ENCODE data around the gene ANKS4B. TPM values are rescaled to one million over a fixed set of nuclear protein-coding genes. Genes with fewer than 3 reads are reported as not detected.

The ANKS4B gene
- total and polyA plus RNA-seq, 4 donors = 5.7 to 13.6 (median 8.7) TPM

GRCh38 chr16:21197621-21198020, 35.9 kb upstream of the ANKS4B start:
- Histone ChIP-seq H3K4me1 (ENCODE audit: control insufficient read depth in 4 of 4, insufficient read depth in 4 of 4, low read length in 3 of 4) (no peaks in the 10 kb centered on the region), H3K27ac (ENCODE audit: low read depth in 1 of 2, low read length in 2 of 2) (no peak overlapping the region), H3K36me3 (ENCODE audit: control insufficient read depth in 4 of 4, insufficient read depth in 3 of 4, low read depth in 1 of 4, low read length in 3 of 4) (no peaks in the 10 kb centered on the region), H3K9me3 (ENCODE audit: control insufficient read depth in 4 of 4, low read length in 3 of 4) (no peaks in the 10 kb centered on the region), H3K27me3 (ENCODE audit: control insufficient read depth in 4 of 4, insufficient read depth in 4 of 4, low read length in 3 of 4) (no peaks in the 10 kb centered on the region), H3K9ac (ENCODE audit: low read depth in 1 of 2, low read length in 2 of 2) (no peak overlapping the region), H3K4me3 (ENCODE audit: low read depth in 1 of 3, low read length in 3 of 3) (no peak overlapping the region)
- TF ChIP-seq RAD21 (IDR thresholded peaks at IDR 0.05) (no peak), ATF3 (IDR thresholded peaks at IDR 0.05) (no peak), HNF4A (conservative IDR thresholded peaks at IDR 0.05) (no peak), GABPA (IDR thresholded peaks at IDR 0.05 in 1 of 2, conservative IDR thresholded peaks at IDR 0.05 in 1 of 2) (no peak), SP1 (IDR thresholded peaks at IDR 0.05) (no peak), YY1 (IDR thresholded peaks at IDR 0.05) (no peak), EGR1 (IDR thresholded peaks at IDR 0.05; ENCODE audit: low read depth in 2 of 2) (no peak), CTCF (IDR thresholded peaks at IDR 0.05; ENCODE audit: low read depth, low read length, missing input control) (no peak), MAX (IDR thresholded peaks at IDR 0.05) (no peak), HNF4G (IDR thresholded peaks at IDR 0.05) (no peak), TAF1 (conservative IDR thresholded peaks at IDR 0.05) (no peak), FOXA2 (IDR thresholded peaks at IDR 0.05) (no peak), FOXA1 (IDR thresholded peaks at IDR 0.05) (no peak), REST (IDR thresholded peaks at IDR 0.05) (no peak)
- 90% methylated on average over 3 of the region's 3 CpGs for WGBS
- DNase-seq (ENCODE audit: low spot score) = no peak

- no peaks in the 10 kb centered on the region for H3K9me3 ChIP-seq (ENCODE audit: control insufficient read depth in 4 of 4, low read length in 3 of 4)
- peaks cover 0 to 3% (median 0%) of the 10 kb centered on the region in 4 donors for H3K4me1 ChIP-seq (ENCODE audit: control insufficient read depth in 4 of 4, insufficient read depth in 4 of 4, low read length in 3 of 4)
- WGBS = 70% methylated on average over 5 of the region's 5 CpGs
- H3K27me3 ChIP-seq (ENCODE audit: control insufficient read depth in 4 of 4, insufficient read depth in 4 of 4, low read length in 3 of 4) = no peaks in the 10 kb centered on the region
- H3K27ac ChIP-seq (ENCODE audit: low read depth in 1 of 2, low read length in 2 of 2) = no peak overlapping the region
- no peak overlapping the region for H3K4me3 ChIP-seq (ENCODE audit: low read depth in 1 of 3, low read length in 3 of 3)
- H3K9ac ChIP-seq (ENCODE audit: low read depth in 1 of 2, low read length in 2 of 2) = no peak overlapping the region
- no peak for DNase-seq (ENCODE audit: low spot score)
- H3K36me3 ChIP-seq (ENCODE audit: control insufficient read depth in 4 of 4, insufficient read depth in 3 of 4, low read depth in 1 of 4, low read length in 3 of 4) = no peaks in the 10 kb centered on the region
- TF ChIP-seq ZBTB33 (IDR thresholded peaks at IDR 0.05) (no peak), JUND (IDR thresholded peaks at IDR 0.05) (no peak), SP1 (IDR thresholded peaks at IDR 0.05) (no peak), ATF3 (IDR thresholded peaks at IDR 0.05) (no peak), GABPA (IDR thresholded peaks at IDR 0.05 in 1 of 2, conservative IDR thresholded peaks at IDR 0.05 in 1 of 2) (no peak), RAD21 (IDR thresholded peaks at IDR 0.05) (no peak), TAF1 (conservative IDR thresholded peaks at IDR 0.05) (no peak), FOXA1 (IDR thresholded peaks at IDR 0.05) (no peak), EGR1 (IDR thresholded peaks at IDR 0.05; ENCODE audit: low read depth in 2 of 2) (no peak), CTCF (IDR thresholded peaks at IDR 0.05; ENCODE audit: low read depth, low read length, missing input control) (no peak), RXRA (IDR thresholded peaks at IDR 0.05) (no peak), HNF4G (IDR thresholded peaks at IDR 0.05) (no peak), YY1 (IDR thresholded peaks at IDR 0.05) (no peak)
Observed at GRCh38 chr16:21199607-21200218, 33.8 kb upstream of the ANKS4B start.
